ENCODE data around the gene AAMDC.
A peak's percentile ranks its signal among the peaks of the same experiment; 100 is the strongest.

The AAMDC gene
- total RNA-seq = 2.0 to 2.9 (median 2.6) reads per million in 4 donors

GRCh38 chr11:77820565-77821348, at the start of gene AAMDC, which contains the start of gene RSF1:
Gene AAMDC (plus strand): TSS chr11:77821144. CDS start chr11:77842497, 21,353 bp downstream.
Gene RSF1 (minus strand): TSS chr11:77820722. CDS start chr11:77820714, 8 bp downstream.
- DNase-seq = peak; percentile 94 to 97 (median 97)

- no peak for DNase-seq
Observed at GRCh38 chr11:77775936-77776335, 45.0 kb upstream of the AAMDC start.

DNA sequence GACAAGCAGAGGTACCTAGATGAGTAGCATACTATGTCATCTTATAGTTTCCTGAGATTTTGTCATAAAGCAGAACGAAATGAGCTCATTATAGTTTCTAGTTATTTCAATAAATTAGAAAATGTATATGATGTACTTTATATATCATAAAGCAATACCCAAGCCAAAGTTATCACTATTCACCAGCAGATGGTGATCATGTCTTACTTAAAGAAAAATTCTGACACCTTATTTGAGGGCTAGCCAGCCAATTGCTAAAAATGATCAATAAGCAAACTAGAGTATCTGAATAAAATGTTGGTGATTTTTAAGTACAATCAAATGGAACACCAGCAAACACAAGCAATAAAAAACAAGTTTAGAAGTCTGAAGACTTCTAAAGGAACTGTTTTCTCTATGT, 44.5 kb upstream of the AAMDC start:
- DNase-seq = peak in 1 of 5 donors; percentile 8

DNA sequence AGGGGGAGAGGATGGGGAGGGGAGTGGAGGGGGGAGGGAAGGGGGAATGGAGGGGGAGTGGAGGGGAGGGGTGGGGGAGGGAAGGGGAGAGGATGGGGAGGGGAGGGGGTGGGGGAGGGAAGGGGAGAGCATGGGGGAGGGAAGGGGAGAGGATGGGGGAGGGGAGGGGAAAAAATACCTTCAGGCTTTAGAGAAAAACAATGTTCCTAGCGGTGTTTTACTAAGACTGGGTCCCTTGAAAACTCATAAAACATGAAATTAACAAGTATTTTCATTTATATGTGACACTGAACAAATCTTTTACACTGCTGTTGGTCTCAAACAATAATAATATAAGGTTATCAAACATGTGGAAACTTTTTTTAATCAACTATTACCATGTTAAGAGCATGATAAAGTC, 42.8 kb upstream of the AAMDC start:
- no peak for DNase-seq

DNA sequence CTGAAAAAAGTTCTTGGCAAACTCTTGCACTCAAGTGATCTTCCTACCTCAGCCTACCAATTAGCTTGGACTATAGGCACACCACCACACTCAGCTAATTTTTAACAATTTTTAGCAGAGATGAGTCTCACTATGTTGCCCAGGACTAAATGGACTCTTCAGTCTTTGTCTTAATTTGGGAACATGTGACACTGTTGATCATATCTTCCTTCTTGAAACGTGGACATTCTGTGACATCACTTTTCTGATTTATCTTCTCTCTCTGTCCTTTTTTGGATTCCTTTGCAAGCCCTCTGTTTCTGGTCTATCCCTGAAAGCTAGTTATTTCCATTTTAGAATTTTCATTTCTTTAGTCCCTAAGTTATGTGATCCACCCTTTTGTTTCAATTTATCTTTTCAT, 42.4 kb upstream of the AAMDC start:
- no peak for DNase-seq

DNA sequence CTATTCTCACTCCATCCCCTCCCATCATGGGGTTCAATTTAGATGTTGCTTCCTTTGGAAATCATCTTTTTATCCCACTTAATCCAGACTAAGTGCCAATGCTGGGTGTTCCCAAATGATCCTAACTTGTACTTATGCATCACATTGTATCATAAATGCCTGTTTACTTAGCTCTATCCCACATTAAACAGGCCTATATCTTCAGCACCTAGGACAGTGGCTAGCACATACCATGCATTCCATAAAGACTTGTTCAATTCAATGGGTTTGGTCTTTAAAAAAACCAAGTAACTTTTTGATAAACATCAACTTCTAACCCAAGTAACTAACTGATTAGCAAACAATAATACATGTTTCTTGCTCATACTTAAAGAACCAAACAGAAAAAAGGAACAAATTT, 41.0 kb upstream of the AAMDC start:
- no peak for DNase-seq

DNA sequence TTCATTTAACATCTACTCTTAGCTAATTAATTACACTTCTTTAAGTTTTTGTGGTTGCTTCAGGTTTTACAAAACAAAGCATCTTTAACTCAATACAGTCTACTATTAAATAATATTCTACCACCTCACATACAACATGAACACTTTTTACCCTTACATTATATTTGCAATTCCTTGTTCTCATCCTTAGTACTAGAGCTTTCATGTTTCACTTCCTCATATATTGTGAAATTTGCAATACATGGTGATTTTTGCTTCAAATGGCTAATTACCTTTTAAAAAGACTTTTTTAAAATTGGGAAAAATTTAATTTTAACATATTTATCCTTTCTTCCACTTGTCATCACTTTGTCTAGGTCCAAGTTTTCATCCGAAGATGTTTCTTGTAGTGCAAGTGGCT, 37.9 kb upstream of the AAMDC start:
- no peak for DNase-seq

DNA sequence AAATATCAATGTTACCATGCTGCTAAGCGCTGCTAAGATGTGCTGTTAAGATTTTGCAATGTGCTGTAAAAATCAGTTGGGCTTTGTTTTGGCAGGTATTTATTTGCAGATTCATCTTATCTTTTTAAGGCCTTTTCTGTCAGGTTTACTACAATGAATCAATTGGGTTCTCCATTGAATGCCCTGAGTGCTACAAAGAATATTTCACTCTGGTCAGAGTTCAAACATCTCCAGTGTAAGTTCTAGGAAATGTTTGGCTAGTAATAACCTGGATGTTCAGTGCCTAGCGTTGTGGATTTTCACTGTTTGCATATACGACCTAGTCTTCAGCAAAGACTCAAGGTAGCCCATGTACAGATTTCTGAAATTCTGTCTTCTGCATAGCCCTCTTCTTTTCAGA, 36.4 kb upstream of the AAMDC start:
- DNase-seq = no peak

DNA sequence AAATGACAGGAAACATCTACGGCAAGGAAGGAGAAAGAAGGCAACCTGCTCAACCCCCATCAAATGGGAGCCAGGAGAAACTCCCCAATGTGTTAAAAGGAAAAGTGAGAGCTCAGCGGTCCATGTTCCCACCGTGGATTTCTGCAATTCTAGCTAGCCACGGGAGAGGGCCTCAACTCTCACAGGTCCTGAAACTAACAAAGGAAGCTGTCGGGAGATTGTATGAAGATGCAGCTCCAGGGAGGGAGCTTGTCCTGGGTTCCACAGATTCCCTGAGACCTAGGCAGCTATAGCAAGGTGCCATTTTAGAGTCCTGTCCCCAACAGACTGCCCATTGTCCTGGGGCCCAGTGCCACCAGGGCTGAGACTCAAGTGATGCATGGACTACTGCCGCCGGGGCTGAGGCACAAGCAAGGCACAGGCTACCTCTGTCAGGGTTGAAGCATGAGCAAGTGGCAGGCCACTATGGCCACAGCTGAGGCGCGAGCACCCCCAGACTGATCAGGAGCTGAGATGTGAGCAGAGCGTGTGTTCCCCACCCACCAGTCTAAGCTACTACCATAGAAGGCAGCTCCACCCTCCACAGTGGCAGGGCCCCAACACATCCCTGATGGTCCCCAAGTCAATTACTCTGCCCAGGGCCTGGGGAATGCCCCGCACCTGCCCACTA, 31.7 kb upstream of the AAMDC start:
- no peak for DNase-seq

- no peak for DNase-seq
Observed at GRCh38 chr11:77789731-77790476, 31.0 kb upstream of the AAMDC start.

DNA sequence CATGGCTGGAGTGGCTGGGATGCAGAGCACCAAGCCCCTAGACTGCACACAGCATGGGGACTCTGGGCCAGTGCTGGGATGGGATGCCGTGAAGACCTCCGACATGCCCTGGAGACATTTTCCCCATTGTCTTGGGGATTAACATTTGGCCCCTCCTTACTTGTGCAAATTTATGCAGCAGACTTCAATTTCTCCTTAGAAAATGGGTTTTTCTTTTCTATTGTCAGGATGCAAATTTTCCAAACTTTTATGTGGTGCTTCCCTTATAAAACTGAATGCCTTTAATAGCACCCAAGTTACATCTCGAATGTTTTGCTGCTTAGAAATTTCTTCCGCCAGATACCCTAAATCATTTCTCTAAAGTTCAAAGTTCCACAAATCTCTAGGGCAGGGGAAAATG, 29.6 kb upstream of the AAMDC start:
- DNase-seq = no peak

- no peak for DNase-seq
Observed at GRCh38 chr11:77793972-77794371, 27.0 kb upstream of the AAMDC start.

GRCh38 chr11:77799338-77799737, 21.6 kb upstream of the AAMDC start:
- no peak for DNase-seq

- no peak for DNase-seq
Observed at GRCh38 chr11:77800449-77800848, 20.5 kb upstream of the AAMDC start.

DNA sequence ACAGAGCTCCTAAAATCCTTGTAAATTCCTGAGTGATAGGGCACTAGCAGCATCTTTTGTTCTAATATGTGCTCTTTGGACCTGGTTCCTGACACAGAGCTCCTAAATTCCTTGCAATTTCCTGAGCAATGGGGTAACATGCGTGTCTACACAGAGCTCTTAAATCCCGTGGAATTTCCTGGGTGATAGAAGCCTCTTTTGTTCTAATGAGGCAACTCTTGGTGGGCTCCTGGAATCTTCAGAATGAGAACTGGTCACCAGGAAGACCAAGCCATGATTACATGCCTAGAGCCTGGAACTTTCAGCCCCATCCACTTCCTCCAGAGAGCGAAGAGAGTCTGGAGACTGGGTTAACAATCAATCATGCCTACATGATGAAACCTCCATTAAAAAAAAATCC, 19.5 kb upstream of the AAMDC start:
- no peak for DNase-seq

DNA sequence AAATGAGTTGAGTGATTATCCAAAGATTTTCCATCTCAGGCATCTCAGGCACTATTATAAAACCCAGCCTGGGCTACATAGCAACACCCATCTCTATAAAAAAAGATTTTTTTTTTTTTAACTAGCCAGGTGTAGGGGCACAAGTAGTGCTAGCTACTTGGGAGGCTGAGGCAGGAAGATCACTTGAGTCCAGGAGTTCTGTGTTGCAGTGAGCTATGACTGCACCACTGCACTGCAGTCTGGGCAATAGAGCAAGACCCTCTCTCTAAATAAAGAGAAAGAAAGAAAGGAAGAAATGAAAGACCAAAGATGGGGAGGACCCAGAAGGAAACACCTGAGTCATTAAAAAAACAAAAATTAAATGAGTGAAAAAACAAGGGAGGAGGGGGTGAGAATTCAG, 14.5 kb upstream of the AAMDC start:
- DNase-seq = no peak

- no peak for DNase-seq
Observed at GRCh38 chr11:77806993-77807392, 14.0 kb upstream of the AAMDC start.

DNA sequence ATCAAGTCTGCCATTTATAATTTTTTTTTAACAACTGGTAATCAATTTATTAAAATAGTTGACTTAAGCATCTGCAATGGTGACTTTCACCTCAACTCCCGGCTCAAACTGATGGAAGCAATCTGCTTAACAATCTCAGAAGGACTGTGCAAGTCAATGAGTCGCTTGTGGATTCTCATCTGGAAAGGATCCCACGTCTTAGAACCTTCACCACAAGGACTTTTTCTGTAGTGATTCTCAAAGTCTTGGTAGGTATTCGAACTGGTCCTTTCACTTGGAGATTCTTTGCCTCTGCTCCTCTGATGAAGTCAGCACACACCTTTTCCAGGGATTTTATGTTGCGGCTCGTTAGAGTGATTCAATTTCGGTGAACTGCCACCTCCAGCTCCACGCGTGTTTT, 7.7 kb upstream of the AAMDC start:
- DNase-seq = no peak

GRCh38 chr11:77814848-77815247, 6.1 kb upstream of the AAMDC start:
- no peak for DNase-seq

- DNase-seq = no peak
Observed at GRCh38 chr11:77815459-77815858, 5.5 kb upstream of the AAMDC start.

DNA sequence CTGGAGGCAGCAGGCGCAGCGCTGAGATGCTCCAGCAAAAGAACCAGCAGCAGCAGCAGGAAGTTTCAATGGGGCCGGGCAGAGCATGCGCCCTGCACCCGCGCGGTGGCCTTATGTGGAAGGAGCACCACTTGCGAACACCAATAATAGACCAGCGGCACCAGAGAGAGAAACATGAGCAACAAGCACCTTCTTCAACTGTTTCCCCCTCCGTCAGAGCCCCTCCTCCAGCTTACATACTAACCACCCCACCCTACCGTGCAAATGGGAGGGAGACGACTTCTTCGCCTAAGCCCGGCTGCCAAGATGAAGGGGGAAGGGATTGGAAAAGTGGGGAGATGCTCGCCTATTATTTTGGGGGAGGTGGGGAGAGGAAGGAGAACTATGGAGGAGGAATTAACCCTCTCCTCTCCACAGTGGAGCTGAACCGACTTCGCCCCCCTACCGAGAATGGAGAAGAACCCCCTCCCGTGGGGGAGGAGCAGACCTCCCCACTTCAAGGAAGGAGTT, 1.5 kb upstream of the AAMDC start:
- peak; percentile 65 to 85 (median 78) for DNase-seq

DNA sequence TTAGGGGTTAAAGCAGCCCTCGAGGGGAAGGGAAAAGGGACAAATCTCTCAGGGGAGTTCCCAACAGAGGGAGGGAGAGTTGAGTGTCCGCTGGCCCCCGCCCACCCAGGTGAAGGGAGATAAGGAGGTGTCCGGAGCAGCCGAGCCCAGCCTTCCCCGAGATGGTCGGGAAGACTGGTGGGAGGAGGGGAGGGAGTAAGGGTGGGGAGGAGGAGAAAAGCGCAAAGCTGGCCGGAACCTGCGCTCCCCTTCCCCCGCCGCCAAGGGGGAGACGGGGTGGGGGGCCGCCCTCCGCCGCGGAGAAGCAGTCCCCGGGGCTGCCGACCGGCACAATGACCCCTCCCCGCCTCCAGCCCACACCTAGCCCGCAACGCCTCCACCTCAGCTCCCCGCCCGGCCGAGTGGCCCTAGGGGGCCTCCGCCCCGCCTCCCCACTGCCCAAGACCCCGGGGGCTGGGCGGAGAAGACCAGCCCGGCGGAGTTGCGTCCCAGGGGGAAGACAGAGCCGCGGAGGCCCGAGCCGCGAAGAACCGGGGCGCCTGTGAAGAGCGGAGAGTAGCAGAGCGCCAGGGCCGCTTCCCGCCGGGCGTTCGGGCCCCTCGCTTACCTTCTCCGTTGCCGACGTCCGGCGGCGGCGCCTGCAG, 901 bp upstream of the AAMDC start:
- DNase-seq = peak; percentile 23 to 31 (median 26)

- peak in 2 of 5 donors; percentile 3 to 10 for DNase-seq
Observed at GRCh38 chr11:77821349-77821851, 456 bp downstream of the AAMDC start.
